GM23248 (cell line): ENCODE results near the gene POLR3H.

Experiments
- EZH2 ChIP-seq: fragments of 200-600 bp; sonication (generic); IDR thresholded peaks from 2 replicates; pipeline ENCODE4 v1.6.1; 2018; ENCODE audit warnings: antibody characterized with exemption, mild to moderate bottlenecking; ENCODE audit not compliant: insufficient read depth, poor library complexity, severe bottlenecking
- EZH2phosphoT487 ChIP-seq: fragments of 200-600 bp; sonication (generic); IDR thresholded peaks from 2 replicates; pipeline ENCODE4 v1.6.1; 2018; ENCODE audit warnings: antibody characterized with exemption, moderate library complexity, mild to moderate bottlenecking, low read depth; ENCODE audit not compliant: insufficient read depth

GRCh38 chr22:41585898-41586297, 41.6 kb upstream of the POLR3H start:
- no peak for TF ChIP-seq EZH2phosphoT487
- TF ChIP-seq EZH2, result no peak
